Measurements from ENCODE around the gene PPP1R3D. TPM values are rescaled to one million over a fixed set of nuclear protein-coding genes. Genes with fewer than 3 reads are reported as not detected.

Gene PPP1R3D
- total RNA-seq, 1 experiment from 2014 or later: 2.7 TPM

DNA sequence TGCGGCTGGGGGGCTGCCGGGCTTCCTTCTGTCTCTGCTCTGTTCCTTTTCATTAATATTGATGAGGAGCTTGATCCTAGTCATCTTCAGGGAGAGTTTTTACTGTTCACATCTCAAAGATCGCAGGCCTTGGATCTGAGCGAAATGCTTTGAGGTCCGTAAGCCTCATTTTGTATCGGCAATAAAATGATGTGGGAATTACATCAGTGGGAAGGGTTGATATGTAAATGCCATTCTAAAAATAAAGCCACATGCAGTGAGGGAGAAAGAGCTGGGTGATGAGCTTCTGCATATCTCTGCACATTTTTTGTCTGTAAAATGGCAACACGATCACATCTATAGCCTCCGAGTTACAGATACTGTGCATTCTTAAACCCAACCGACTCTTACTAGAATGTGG lies 43.0 kb upstream of the PPP1R3D start:
- Histone ChIP-seq H3K9me3 (ENCODE audit: control insufficient read depth in 1 of 2, insufficient read depth in 1 of 2, low read depth in 1 of 2, low read length in 2 of 2) (no peaks in the 10 kb centered on the region), H3K4me3 (replicated peaks in 1 of 2; ENCODE audit: low read depth in 1 of 2, low read length in 2 of 2) (no peak overlapping the region), H3K79me2 (ENCODE audit: insufficient read depth, low read length) (no peaks in the 10 kb centered on the region), H3K4me1 (ENCODE audit: control insufficient read depth in 1 of 2, insufficient read depth in 2 of 2, low read length in 2 of 2) (peaks cover 9 to 21% of the 10 kb centered on the region in 2 experiments), H3K4me2 (ENCODE audit: low read length) (no peak overlapping the region), H3K36me3 (ENCODE audit: control insufficient read depth in 1 of 2, insufficient read depth in 2 of 2, low read length in 2 of 2) (no peaks in the 10 kb centered on the region), H3K27ac (ENCODE audit: low read depth, low read length) (no peak overlapping the region), H2AFZ (ENCODE audit: low read depth, low read length, poor library complexity, severe bottlenecking) (no peak overlapping the region), H3K9ac (ENCODE audit: low read length) (no peak overlapping the region), H4K20me1 (ENCODE audit: insufficient read depth) (no peaks in the 10 kb centered on the region), H3K9me2 (ENCODE audit: insufficient read depth) (no peaks in the 10 kb centered on the region), H3K27me3 (ENCODE audit: insufficient read depth, low read length) (no peaks in the 10 kb centered on the region)
- intact Hi-C loops (cut with micrococcal nuclease): no loop called here
- CTCF ChIA-PET: no interaction called here
- POLR2A ChIA-PET: no interaction called here
- no peak for DNase-seq (ENCODE audit: low read depth, low spot score)
- no peak for ATAC-seq
- no peak for TF ChIP-seq SIN3A (IDR thresholded peaks at IDR 0.05; ENCODE audit: low read depth)
- TF ChIP-seq POLR2AphosphoS5 (IDR thresholded peaks at IDR 0.05; ENCODE audit: low read depth, low read length): no peak
- no peak for TF ChIP-seq ELF1 (IDR thresholded peaks at IDR 0.05; ENCODE audit: borderline replicate concordance, low read depth)
- TF ChIP-seq ZBTB33 (IDR thresholded peaks at IDR 0.05; ENCODE audit: extremely low read depth, insufficient replicate concordance, low read length): no peak
- TF ChIP-seq, protein P1, sequence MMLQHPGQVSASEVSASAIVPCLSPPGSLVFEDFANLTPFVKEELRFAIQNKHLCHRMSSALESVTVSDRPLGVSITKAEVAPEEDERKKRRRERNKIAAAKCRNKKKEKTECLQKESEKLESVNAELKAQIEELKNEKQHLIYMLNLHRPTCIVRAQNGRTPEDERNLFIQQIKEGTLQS (IDR thresholded peaks at IDR 0.05): no peak
- TF ChIP-seq MAX (IDR thresholded peaks at IDR 0.05): no peak
- no peak for TF ChIP-seq EZH2 (IDR thresholded peaks at IDR 0.05)
- TF ChIP-seq FOSL1 (IDR thresholded peaks at IDR 0.05; ENCODE audit: low read depth): no peak
- no peak for TF ChIP-seq JUND (IDR thresholded peaks at IDR 0.05)
- TF ChIP-seq, protein P2, sequence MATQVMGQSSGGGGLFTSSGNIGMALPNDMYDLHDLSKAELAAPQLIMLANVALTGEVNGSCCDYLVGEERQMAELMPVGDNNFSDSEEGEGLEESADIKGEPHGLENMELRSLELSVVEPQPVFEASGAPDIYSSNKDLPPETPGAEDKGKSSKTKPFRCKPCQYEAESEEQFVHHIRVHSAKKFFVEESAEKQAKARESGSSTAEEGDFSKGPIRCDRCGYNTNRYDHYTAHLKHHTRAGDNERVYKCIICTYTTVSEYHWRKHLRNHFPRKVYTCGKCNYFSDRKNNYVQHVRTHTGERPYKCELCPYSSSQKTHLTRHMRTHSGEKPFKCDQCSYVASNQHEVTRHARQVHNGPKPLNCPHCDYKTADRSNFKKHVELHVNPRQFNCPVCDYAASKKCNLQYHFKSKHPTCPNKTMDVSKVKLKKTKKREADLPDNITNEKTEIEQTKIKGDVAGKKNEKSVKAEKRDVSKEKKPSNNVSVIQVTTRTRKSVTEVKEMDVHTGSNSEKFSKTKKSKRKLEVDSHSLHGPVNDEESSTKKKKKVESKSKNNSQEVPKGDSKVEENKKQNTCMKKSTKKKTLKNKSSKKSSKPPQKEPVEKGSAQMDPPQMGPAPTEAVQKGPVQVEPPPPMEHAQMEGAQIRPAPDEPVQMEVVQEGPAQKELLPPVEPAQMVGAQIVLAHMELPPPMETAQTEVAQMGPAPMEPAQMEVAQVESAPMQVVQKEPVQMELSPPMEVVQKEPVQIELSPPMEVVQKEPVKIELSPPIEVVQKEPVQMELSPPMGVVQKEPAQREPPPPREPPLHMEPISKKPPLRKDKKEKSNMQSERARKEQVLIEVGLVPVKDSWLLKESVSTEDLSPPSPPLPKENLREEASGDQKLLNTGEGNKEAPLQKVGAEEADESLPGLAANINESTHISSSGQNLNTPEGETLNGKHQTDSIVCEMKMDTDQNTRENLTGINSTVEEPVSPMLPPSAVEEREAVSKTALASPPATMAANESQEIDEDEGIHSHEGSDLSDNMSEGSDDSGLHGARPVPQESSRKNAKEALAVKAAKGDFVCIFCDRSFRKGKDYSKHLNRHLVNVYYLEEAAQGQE (IDR thresholded peaks at IDR 0.05; ENCODE audit: low read depth): no peak
- TF ChIP-seq EGR1 (IDR thresholded peaks at IDR 0.05; ENCODE audit: low read depth): no peak
- no peak for TF ChIP-seq SP1 (IDR thresholded peaks at IDR 0.05; ENCODE audit: low read depth)
- no peak for TF ChIP-seq POLR2A (IDR thresholded peaks at IDR 0.05; ENCODE audit: borderline replicate concordance, extremely low read depth, insufficient read depth, insufficient read length)
- no peak for TF ChIP-seq ZNF274 (IDR thresholded peaks at IDR 0.05; ENCODE audit: low read depth, low read length)
- no peak for TF ChIP-seq CBX3 (IDR thresholded peaks at IDR 0.05; ENCODE audit: low read depth)
- TF ChIP-seq CEBPB (IDR thresholded peaks at IDR 0.05; ENCODE audit: low read depth): no peak
- no peak for TF ChIP-seq TCF7L2 (IDR thresholded peaks at IDR 0.05; ENCODE audit: borderline replicate concordance, extremely low read depth, insufficient read depth, insufficient read length)
- no peak for TF ChIP-seq CTCF (IDR thresholded peaks at IDR 0.05 in 2 of 3, conservative IDR thresholded peaks at IDR 0.05 in 1 of 3; ENCODE audit: borderline replicate concordance in 1 of 3, insufficient read depth in 1 of 3, low read depth in 2 of 3, low read length in 2 of 3)
- BruUV-seq (replicated peaks): no TSS peak
- RAD21 ChIA-PET (ENCODE audit: low non-redundant PET in 1 of 2, low total read pairs in 2 of 2, uncharacterized antibody in 2 of 2, unreplicated experiment in 2 of 2): no interaction called here
